Renal cortical epithelial cell (primary cell): Measurements from ENCODE around the gene PCDHB9. TPM values are rescaled to one million over a fixed set of nuclear protein-coding genes. Genes with fewer than 3 reads are reported as not detected.

Experiments
- DNase-seq: peaks from one replicate; pipeline ENCODE4 v3.0.0-alpha.2; 2011; ENCODE audit warnings: low read depth
- total RNA-seq: library from RNA; depleted of rRNA; stranded (reverse); fragments of >200 nt; gene quantifications from 2 replicates; pipeline ENCODE4 v1.2.3, GENCODE V29; 2014

PCDHB9 gene
- total RNA-seq, 1 donor from 2014 or later = 0.60 TPM

- no peak for DNase-seq
Observed at GRCh38 chr5:141236516-141237313, 49.8 kb downstream of the PCDHB9 start.

Other genes with a start within 250 kb of the PCDHB9 start
- gene PCDHAC2, start 220.7 kb upstream of the PCDHB9 start, total RNA-seq = 1.0 and 1.1 TPM in 2 replicates
- under 0.01 TPM in 1 of 2 replicates, not detected in the other for gene PCDHB1, start 135.8 kb upstream of the PCDHB9 start, total RNA-seq
- gene PCDHB2, start 92.5 kb upstream of the PCDHB9 start, total RNA-seq = 1.6 and 10.1 TPM in 2 replicates
- 0.52 and 2.9 TPM in 2 replicates for gene PCDHB3, start 86.7 kb upstream of the PCDHB9 start, total RNA-seq
- gene PCDHB4, start 65.3 kb upstream of the PCDHB9 start, total RNA-seq = 0.35 and 1.4 TPM in 2 replicates
- 0.35 and 10.0 TPM in 2 replicates for gene PCDHB5, start 52.0 kb upstream of the PCDHB9 start, total RNA-seq
- 0.17 and 0.40 TPM in 2 replicates for gene PCDHB6, start 37.1 kb upstream of the PCDHB9 start, total RNA-seq
- under 0.01 and 0.85 TPM in 2 replicates for gene PCDHB7, start 14.5 kb upstream of the PCDHB9 start, total RNA-seq
- 0.17 and 0.55 TPM in 2 replicates for gene PCDHB8, start 9.4 kb upstream of the PCDHB9 start, total RNA-seq
- gene PCDHB16, start 4.8 kb upstream of the PCDHB9 start, total RNA-seq = 0.17 and 1.4 TPM in 2 replicates
- gene PCDHB10, start 5.2 kb downstream of the PCDHB9 start, total RNA-seq = 0.35 and 0.85 TPM in 2 replicates
- 0.17 and 1.6 TPM in 2 replicates for gene PCDHB11, start 12.5 kb downstream of the PCDHB9 start, total RNA-seq
- 1.2 TPM in 1 of 2 replicates, not detected in the other for gene PCDHB12, start 21.6 kb downstream of the PCDHB9 start, total RNA-seq
- 0.17 and 2.9 TPM in 2 replicates for gene PCDHB13, start 26.8 kb downstream of the PCDHB9 start, total RNA-seq
- gene PCDHB14, start 36.2 kb downstream of the PCDHB9 start, total RNA-seq = 0.35 and 3.5 TPM in 2 replicates
- gene PCDHB15, start 58.2 kb downstream of the PCDHB9 start, total RNA-seq = under 0.01 and 1.3 TPM in 2 replicates
- gene SLC25A2, start 116.9 kb downstream of the PCDHB9 start, total RNA-seq = 0.20 and 1.0 TPM in 2 replicates
- 68.9 and 99.9 TPM in 2 replicates for gene TAF7, start 133.6 kb downstream of the PCDHB9 start, total RNA-seq
- gene PCDHGA1, start 143.4 kb downstream of the PCDHB9 start, total RNA-seq = under 0.01 and 0.80 TPM in 2 replicates
- 1.2 and 3.1 TPM in 2 replicates for gene PCDHGA2, start 151.6 kb downstream of the PCDHB9 start, total RNA-seq
- gene PCDHGA3, start 156.7 kb downstream of the PCDHB9 start, total RNA-seq = 0.17 and 1.0 TPM in 2 replicates
- 0.35 and 4.0 TPM in 2 replicates for gene PCDHGB1, start 162.9 kb downstream of the PCDHB9 start, total RNA-seq
- 0.87 and 2.1 TPM in 2 replicates for gene PCDHGA4, start 167.9 kb downstream of the PCDHB9 start, total RNA-seq
- 0.35 and 2.7 TPM in 2 replicates for gene PCDHGB2, start 172.8 kb downstream of the PCDHB9 start, total RNA-seq
- under 0.01 and 1.3 TPM in 2 replicates for gene PCDHGA5, start 177.0 kb downstream of the PCDHB9 start, total RNA-seq
- 0.52 and 2.3 TPM in 2 replicates for gene PCDHGB3, start 183.1 kb downstream of the PCDHB9 start, total RNA-seq
- gene PCDHGA6, start 186.7 kb downstream of the PCDHB9 start, total RNA-seq = 0.69 and 2.1 TPM in 2 replicates
- 0.52 and 2.3 TPM in 2 replicates for gene PCDHGA7, start 195.6 kb downstream of the PCDHB9 start, total RNA-seq
- gene PCDHGB4, start 200.5 kb downstream of the PCDHB9 start, total RNA-seq = 4.9 and 12.5 TPM in 2 replicates
- 0.69 and 1.6 TPM in 2 replicates for gene PCDHGA8, start 205.5 kb downstream of the PCDHB9 start, total RNA-seq
- gene PCDHGB5, start 210.8 kb downstream of the PCDHB9 start, total RNA-seq = 9.4 and 17.8 TPM in 2 replicates
- gene PCDHGA9, start 215.6 kb downstream of the PCDHB9 start, total RNA-seq = 0.52 and 3.2 TPM in 2 replicates
- gene PCDHGB6, start 220.9 kb downstream of the PCDHB9 start, total RNA-seq = 1.0 and 2.3 TPM in 2 replicates
- 0.52 and 5.1 TPM in 2 replicates for gene PCDHGA10, start 225.8 kb downstream of the PCDHB9 start, total RNA-seq
- 1.7 and 10.4 TPM in 2 replicates for gene PCDHGB7, start 230.5 kb downstream of the PCDHB9 start, total RNA-seq
- gene PCDHGA11, start 233.9 kb downstream of the PCDHB9 start, total RNA-seq = 1.4 and 3.1 TPM in 2 replicates
- 0.52 and 1.7 TPM in 2 replicates for gene PCDHGA12, start 243.3 kb downstream of the PCDHB9 start, total RNA-seq